IPS-18c (cell line): ENCODE results near the gene CRYBG1.

Source experiments
- H3K4me3 ChIP-seq: 2 replicates; pipeline ENCODE4 v1.7.0; 2013; ENCODE audit warnings: low read depth, mild to moderate bottlenecking, low read length, moderate library complexity; ENCODE audit not compliant: insufficient read depth
- H3K9me3 ChIP-seq: one replicate; pipeline ENCODE4 v1.6.1; 2013; ENCODE audit warnings: mild to moderate bottlenecking, low read length, moderate library complexity; ENCODE audit not compliant: control insufficient read depth, insufficient read depth

The CRYBG1 gene

DNA sequence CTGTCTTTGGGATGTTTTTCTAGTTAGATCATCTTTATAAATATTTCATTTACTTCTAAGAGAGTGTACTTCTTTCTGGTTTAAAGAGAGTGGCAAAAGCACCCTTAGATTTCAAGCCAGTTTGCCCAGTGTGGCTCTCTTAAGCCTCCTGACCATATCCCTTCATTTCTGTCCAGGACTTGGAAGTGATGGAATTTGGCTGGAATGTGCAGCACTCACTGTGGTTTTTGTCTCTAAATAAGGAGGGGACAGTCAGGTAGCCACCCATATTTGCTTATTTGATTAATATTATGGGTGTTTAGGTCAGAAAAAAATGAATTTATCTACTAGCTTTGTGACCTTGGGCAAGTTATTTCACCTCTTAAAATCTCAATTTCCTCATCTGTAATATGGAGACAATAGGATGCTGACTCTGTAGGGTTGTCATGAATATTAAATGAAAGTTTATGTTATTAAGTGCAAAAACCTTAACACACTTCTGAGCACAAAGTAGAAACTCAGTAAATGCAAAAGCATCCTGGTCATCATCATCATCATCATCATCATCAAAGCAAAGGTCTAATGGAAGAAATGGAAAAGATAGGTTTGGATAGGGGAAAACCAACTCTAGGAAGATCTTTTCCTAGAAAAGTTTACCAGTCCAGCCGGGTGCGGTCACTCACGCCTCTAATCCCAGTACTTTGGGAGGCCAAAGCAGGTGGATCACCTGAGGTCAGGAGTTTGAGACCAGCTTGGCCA is 3.1 kb downstream of the CRYBG1 start:
- Histone ChIP-seq H3K4me3 (no peak overlapping the region), H3K9me3 (no peaks in the 10 kb centered on the region)

GRCh38 chr6:106369739-106370138 is 9.2 kb downstream of the CRYBG1 start:
- Histone ChIP-seq H3K4me3 (no peak overlapping the region), H3K9me3 (no peaks in the 10 kb centered on the region)

DNA sequence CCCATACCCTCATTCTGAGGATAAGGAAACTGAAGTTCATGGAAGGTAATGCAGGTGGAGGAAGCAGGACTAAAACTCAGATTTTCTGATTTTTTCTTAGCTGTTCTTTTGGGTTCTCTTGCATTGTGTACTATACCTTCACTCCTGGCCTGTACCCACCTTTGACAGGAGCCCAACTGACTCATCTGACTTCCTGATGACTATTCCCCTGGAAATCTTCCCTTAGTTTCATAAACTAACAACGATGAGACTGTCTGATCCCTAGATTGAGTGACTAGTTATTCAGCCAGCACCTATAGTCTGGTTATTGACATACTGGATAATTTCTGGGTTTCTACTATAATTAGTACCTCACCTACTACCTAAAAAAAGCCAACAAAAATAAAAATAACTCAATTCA is 10.1 kb downstream of the CRYBG1 start:
- no peak overlapping the region for H3K4me3 ChIP-seq
- H3K9me3 ChIP-seq, result no peaks in the 10 kb centered on the region

GRCh38 chr6:106372838-106373501 is 12.5 kb downstream of the CRYBG1 start:
- H3K9me3 ChIP-seq, result no peaks in the 10 kb centered on the region
- no peak overlapping the region for H3K4me3 ChIP-seq

GRCh38 chr6:106373502-106374239 is 13.2 kb downstream of the CRYBG1 start:
- Histone ChIP-seq H3K4me3 (no peak overlapping the region), H3K9me3 (no peaks in the 10 kb centered on the region)

GRCh38 chr6:106377061-106377540 is 16.6 kb downstream of the CRYBG1 start:
- Histone ChIP-seq H3K4me3 (no peak overlapping the region), H3K9me3 (no peaks in the 10 kb centered on the region)

DNA sequence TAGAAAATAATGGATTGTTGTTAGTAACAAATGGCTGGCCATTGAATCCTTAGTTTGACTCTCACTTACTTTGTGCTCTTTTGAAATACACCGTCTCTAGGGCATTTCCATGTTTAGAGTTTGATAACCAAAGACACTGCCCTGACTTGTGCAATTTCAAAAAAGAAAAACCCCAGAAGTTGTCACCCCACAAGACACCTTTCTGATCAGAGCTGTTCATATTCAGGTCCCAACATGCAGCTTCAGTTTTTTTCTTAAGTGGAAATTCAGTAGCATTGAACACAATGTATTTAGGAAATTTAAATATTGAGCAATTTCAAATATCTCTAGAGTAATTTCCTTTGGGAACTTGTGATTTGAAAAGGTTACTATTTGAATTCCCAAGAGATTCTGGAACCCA is 19.4 kb downstream of the CRYBG1 start:
- Histone ChIP-seq H3K9me3 (no peaks in the 10 kb centered on the region), H3K4me3 (no peak overlapping the region)

DNA sequence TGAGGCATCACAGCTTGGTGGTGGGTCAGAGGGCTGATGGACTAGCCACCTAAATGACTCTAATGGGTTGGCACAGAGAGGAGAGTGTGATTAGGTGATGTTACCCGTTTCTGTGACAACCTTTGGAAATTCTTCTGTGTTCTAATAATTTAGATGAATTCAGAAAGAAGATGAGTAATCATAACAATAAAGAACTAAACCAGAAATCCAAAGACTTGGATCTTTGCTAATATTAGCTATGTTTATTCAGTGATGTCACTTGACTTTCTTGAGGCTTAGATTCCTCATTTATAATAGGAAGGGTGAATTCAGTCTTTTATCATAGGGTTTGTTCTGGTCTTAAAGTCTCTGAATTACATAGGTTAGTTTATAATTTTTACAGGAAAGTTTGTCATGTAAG is 19.9 kb downstream of the CRYBG1 start:
- Histone ChIP-seq H3K4me3 (no peak overlapping the region), H3K9me3 (no peaks in the 10 kb centered on the region)

DNA sequence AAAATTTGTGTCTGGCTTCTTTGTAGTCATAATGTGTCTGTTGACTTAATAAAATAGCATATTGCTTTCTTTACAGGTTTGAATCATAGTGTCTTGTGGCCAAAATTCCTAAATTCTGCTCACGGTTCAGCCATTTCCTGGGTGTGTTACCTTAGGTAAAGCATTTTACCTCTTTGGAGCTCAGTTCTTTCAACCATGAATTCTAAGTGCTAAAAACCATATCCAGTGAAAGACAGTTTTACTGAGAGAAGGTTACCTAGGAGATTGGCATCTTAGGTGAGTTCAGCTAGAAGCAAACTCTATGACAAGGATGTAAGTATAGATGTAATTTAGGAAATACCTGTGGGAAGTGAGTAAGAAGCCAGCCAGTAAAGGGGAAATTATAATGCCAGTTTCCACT is 20.7 kb downstream of the CRYBG1 start:
- Histone ChIP-seq H3K9me3 (no peaks in the 10 kb centered on the region), H3K4me3 (no peak overlapping the region)

GRCh38 chr6:106381881-106382280 is 21.4 kb downstream of the CRYBG1 start:
- H3K9me3 ChIP-seq, result no peaks in the 10 kb centered on the region
- H3K4me3 ChIP-seq, result no peak overlapping the region

DNA sequence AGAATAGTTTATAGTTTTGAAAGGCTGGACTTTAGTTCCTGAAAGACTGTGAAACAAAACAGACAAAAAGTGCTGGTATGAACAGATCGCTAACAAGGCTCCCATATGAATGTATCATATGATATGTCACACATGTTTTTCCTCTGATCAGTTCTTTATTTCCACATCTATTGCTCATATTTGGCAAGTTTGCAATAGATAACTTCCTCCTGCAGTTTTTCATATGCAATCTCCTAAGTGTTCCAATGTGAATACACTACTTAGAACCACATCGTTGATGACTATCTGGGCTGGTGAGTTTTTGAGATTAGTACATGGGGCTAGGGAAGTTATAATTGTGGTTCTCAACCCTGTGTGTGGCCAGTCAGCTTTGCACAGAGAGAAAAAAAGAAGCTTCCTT is 23.1 kb downstream of the CRYBG1 start:
- no peak overlapping the region for H3K4me3 ChIP-seq
- H3K9me3 ChIP-seq, result no peaks in the 10 kb centered on the region

- Histone ChIP-seq H3K9me3 (no peaks in the 10 kb centered on the region), H3K4me3 (no peak overlapping the region)
Measured at GRCh38 chr6:106385530-106385929, 25.0 kb downstream of the CRYBG1 start.

GRCh38 chr6:106387875-106388274 is 27.4 kb downstream of the CRYBG1 start:
- H3K4me3 ChIP-seq, result no peak overlapping the region
- no peaks in the 10 kb centered on the region for H3K9me3 ChIP-seq

DNA sequence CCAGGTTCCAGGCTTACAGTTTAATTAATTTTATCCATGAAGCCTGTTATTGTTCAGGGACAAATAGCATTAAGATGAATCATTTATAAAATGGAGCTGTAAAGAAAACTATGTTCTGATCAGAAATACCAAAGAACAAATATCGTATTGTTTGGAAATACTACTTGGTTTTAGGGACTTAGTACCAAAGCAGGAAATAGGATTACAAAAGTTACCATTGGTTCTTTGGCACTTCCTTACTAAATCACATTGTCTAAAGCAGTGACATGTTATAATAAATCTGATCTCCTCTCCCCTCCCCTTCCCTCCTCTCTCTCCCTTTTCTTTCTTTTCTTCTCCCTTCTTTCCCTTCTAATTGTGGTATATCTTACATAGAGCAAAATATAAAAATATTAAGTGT is 29.6 kb downstream of the CRYBG1 start:
- H3K4me3 ChIP-seq, result no peak overlapping the region
- no peaks in the 10 kb centered on the region for H3K9me3 ChIP-seq

DNA sequence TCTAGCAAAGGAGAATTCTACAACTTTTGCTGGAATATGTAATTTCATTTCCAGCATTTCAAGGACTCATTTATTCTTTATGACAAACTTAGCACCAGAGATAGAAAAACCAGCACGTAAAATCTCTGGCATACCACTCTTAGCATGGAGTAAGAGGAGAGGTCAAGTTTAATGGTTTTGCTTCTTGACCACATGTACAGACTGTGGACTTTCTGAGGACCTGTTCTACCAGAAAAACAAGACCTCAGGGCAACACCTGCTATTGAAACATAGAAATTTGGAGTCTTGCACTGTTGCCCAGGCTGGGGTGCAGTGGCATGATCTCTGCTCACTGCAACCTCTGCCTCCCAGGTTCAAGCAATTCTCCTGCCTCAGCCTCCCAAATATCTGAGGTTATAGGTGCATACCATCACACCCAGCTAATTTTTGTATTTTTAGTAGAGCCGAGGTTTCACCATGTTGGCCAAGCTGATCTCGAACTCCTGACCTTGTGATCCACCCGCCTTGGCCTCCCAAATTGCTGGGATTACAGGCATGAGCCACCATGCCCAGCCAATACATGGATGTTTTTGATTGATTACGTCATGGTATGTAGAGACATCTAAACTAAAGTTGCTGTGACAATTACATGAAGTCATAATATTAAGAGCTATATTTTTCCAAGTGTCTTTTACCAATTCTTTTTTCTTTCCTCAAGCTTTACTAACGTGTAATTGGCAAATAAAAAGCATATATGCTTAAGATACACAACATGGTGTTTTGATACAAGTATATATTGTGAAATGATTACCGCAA is 36.1 kb downstream of the CRYBG1 start:
- Histone ChIP-seq H3K4me3 (no peak overlapping the region), H3K9me3 (no peaks in the 10 kb centered on the region)

DNA sequence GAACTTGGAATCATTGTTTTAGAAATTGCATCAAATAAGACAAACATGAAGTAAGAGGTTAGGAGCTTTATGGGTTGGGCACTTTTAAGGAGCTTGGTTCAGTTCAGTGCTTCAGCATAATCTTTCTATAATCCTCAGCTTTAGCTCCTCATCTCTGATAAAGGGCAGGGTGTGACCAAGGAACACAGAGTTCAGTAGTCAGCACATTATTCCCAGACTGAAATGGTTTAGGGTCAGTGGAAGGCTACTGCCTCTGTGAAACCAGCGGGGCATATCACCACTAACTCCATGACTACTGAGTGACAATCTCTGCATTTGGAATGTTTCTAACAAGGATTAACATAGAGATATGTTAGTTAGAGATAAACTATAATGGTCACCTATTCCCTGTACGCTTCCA is 36.9 kb downstream of the CRYBG1 start:
- no peaks in the 10 kb centered on the region for H3K9me3 ChIP-seq
- H3K4me3 ChIP-seq, result no peak overlapping the region

GRCh38 chr6:106398621-106399020 is 38.1 kb downstream of the CRYBG1 start:
- Histone ChIP-seq H3K4me3 (no peak overlapping the region), H3K9me3 (no peaks in the 10 kb centered on the region)
